ENCODE measurements around the gene PPP1R15A. TPM values are rescaled to one million over a fixed set of nuclear protein-coding genes. Genes with fewer than 3 reads are reported as not detected.

The PPP1R15A gene
- total RNA-seq = 100 to 1,000 TPM in 1 of 7 donors, 10 to 100 TPM in 6; 22.8 to 156 (median 40.1) TPM
- 10 to 100 TPM; 63.2 to 66.2 TPM for polyA plus RNA-seq
- long read RNA-seq, donor 1, transcript PPP1R15A-201 (3 exons, 2,378 nt) = major isoform, 300 of 372 reads
- long read RNA-seq, donor 1, partial matches to known transcripts = 48 of 372 reads
- long read RNA-seq, donor 1, other reads (novel, unspliced or antisense) = 23 of 372 reads
- long read RNA-seq, donor 2, transcript PPP1R15A-202 (1 exons, 1,725 nt) = major isoform, 6 of 35 reads
- long read RNA-seq, donor 2, partial matches to known transcripts = 26 of 35 reads
- long read RNA-seq, donor 2, other reads (novel, unspliced or antisense) = 0 of 35 reads
- long read RNA-seq, donor 3, transcript PPP1R15A-201 (3 exons, 2,378 nt) = major isoform, 209 of 231 reads
- long read RNA-seq, donor 3, partial matches to known transcripts = 15 of 231 reads
- long read RNA-seq, donor 3, other reads (novel, unspliced or antisense) = 5 of 231 reads

DNA sequence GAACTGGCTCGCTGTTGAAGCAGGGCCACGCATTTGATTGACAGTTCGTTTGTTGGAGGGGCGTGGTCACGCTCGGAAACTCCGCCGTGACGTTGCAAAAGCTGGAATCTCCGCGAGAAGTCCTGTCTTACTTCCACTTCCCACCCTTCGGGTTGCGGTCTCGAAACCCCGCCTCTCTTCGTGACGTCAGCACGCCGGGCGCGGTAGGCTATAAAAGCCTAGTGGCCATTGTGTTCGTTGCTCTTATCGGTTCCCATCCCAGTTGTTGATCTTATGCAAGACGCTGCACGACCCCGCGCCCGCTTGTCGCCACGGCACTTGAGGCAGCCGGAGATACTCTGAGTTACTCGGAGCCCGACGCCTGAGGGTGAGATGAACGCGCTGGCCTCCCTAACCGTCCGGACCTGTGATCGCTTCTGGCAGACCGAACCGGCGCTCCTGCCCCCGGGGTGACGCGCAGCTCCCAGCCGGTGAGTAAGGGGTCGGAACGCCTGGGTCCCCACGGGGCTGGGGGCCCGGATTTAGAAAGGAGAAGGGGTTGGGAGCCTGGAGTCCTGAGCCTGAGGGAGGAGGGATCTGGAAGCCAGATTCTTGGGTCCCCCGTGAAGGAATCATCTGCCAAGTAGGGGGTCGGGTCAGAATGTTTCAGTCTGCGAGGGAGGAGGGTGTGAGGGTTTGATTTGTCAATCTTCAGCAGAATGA lies at the start of gene PPP1R15A:
PPP1R15A (plus strand) TSS at position 240 of the 702 bp plus-strand sequence. CDS start 813 bp downstream, outside the sequence.
- H3K27ac ChIP-seq = peak within 1 kb of the TSS; percentile 99
- TF ChIP-seq EP300 (IDR thresholded peaks at IDR 0.05) (peak; percentile 75), POLR2A (IDR thresholded peaks at IDR 0.05) (peak; percentile 100)
- TF ChIP-seq, protein P1, sequence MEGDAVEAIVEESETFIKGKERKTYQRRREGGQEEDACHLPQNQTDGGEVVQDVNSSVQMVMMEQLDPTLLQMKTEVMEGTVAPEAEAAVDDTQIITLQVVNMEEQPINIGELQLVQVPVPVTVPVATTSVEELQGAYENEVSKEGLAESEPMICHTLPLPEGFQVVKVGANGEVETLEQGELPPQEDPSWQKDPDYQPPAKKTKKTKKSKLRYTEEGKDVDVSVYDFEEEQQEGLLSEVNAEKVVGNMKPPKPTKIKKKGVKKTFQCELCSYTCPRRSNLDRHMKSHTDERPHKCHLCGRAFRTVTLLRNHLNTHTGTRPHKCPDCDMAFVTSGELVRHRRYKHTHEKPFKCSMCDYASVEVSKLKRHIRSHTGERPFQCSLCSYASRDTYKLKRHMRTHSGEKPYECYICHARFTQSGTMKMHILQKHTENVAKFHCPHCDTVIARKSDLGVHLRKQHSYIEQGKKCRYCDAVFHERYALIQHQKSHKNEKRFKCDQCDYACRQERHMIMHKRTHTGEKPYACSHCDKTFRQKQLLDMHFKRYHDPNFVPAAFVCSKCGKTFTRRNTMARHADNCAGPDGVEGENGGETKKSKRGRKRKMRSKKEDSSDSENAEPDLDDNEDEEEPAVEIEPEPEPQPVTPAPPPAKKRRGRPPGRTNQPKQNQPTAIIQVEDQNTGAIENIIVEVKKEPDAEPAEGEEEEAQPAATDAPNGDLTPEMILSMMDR (IDR thresholded peaks at IDR 0.05) = peak in 2 of 3 donors; percentile 67 to 90
- peak; percentile 98 to 100 (median 99) for DNase-seq
- no peaks in the 10 kb centered on the region for H3K36me3 ChIP-seq
- peak within 1 kb of the TSS; percentile 97 for H3K4me3 ChIP-seq
- H3K9me3 ChIP-seq = no peaks in the 10 kb centered on the region
- H3K27me3 ChIP-seq = no peaks in the 10 kb centered on the region
- 0 to 1% (median 0%) methylated on average over 53 of the region's 53 CpGs for WGBS, 3 donors
- peaks cover 17% of the 10 kb centered on the region for H3K4me1 ChIP-seq (ENCODE audit: insufficient read depth)
- intact Hi-C loops (cut with DNase I) = loop anchor here in 2 of 4 donors (2.0 to 10.0 kb wide), 2 partner anchors 28 to 92 kb away; partner anchors contain the start of genes FTL (in 1 of the 2) and NUCB1 (in 1 of the 2)

DNA sequence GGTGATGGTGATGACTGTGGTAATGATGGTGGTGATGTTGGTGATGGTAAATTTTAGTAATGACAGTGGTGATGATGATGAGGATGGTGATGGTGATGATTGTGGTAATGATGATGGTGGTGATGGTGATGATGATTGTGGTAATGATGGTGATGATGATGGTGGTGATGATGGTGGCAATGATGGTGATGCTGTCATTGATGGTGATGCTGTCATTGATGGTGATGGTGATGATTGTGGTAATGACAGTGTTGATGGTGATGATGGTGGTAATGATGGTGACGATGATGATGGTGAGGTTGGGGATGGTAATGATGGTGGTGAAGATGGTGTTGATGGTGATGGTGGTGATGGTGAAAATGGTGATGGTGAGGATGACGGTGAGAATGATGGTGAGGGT lies 49.7 kb upstream of the PPP1R15A start:
- Histone ChIP-seq H3K4me1 (ENCODE audit: insufficient read depth) (peaks cover 14% of the 10 kb centered on the region), H3K27ac (no peak overlapping the region), H3K9me3 (no peaks in the 10 kb centered on the region), H3K27me3 (no peaks in the 10 kb centered on the region), H3K36me3 (no peaks in the 10 kb centered on the region), H3K4me3 (no peak overlapping the region)
- no peak for TF ChIP-seq EP300 (IDR thresholded peaks at IDR 0.05)
- no peak for TF ChIP-seq POLR2A (IDR thresholded peaks at IDR 0.05)
- TF ChIP-seq, protein P1 (IDR thresholded peaks at IDR 0.05) = no peak
- WGBS, 3 donors = 99% methylated on average over 2 of the region's 2 CpGs
- intact Hi-C loops (cut with DNase I) = no loop called here
- DNase-seq = no peak

DNA sequence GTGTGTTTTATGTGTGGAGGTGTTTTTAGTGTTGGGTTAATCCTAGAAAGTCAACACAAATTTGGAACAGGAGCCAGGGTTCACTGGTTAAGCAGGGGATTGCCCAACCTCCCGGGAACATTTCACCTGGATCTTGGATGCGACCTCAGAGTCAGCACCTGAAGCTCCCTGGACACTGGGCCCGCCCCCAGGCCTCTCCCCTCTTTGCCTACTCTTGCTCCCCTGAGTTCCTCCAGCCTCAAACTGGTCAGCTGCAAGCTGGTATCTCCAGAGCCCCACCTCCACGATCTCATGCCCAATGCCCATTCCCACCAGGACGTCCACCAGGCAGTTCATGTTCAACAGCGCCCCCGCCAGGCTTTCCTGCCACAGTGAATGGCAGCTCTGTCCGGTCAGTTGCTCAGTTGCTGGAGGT lies 45.6 kb upstream of the PPP1R15A start:
- no peaks in the 10 kb centered on the region for H3K27me3 ChIP-seq

DNA sequence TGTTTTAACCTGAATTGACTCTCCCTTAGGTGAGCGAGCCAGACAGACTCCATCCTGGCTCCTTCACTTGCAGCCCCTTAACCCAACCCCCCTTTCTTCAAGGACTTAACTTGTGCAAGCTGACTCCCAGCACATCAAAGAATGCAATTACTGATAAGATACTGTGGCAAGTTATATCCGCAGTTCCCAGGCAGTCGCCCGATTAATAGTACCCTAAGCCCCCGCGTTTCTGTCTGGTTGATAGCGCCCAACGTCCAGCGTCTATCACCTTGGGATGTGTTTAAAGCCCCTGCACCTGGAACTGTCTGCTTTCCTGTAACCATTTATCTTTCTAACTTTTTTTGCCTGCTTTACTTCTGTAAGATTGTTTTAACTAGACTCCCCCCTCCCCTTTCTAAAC lies 42.1 kb upstream of the PPP1R15A start:
- no peak overlapping the region for H3K27ac ChIP-seq
- intact Hi-C loops (cut with DNase I) = no loop called here
- H3K9me3 ChIP-seq = no peaks in the 10 kb centered on the region
- no peaks in the 10 kb centered on the region for H3K36me3 ChIP-seq
- H3K4me1 ChIP-seq (ENCODE audit: insufficient read depth) = no peaks in the 10 kb centered on the region
- 42 to 54% (median 49%) methylated on average over 9 of the region's 9 CpGs for WGBS, 3 donors
- H3K4me3 ChIP-seq = no peak overlapping the region
- DNase-seq = no peak
- H3K27me3 ChIP-seq = no peaks in the 10 kb centered on the region
- no peak for TF ChIP-seq EP300 (IDR thresholded peaks at IDR 0.05)
- TF ChIP-seq POLR2A (IDR thresholded peaks at IDR 0.05) = no peak
- TF ChIP-seq, protein P1 (IDR thresholded peaks at IDR 0.05) = no peak

More for the DNA sequence above, 45.6 kb upstream of the PPP1R15A start:
- Histone ChIP-seq H3K9me3 (no peaks in the 10 kb centered on the region), H3K4me3 (no peak overlapping the region), H3K36me3 (no peaks in the 10 kb centered on the region), H3K27ac (no peak overlapping the region), H3K4me1 (ENCODE audit: insufficient read depth) (peaks cover 2% of the 10 kb centered on the region)
- intact Hi-C loops (cut with DNase I) = no loop called here
- DNase-seq = peak in 1 of 5 donors; percentile 48
- TF ChIP-seq, protein P1 (IDR thresholded peaks at IDR 0.05) = no peak
- TF ChIP-seq POLR2A (IDR thresholded peaks at IDR 0.05) = no peak
- no peak for TF ChIP-seq EP300 (IDR thresholded peaks at IDR 0.05)
- 82 to 86% (median 84%) methylated on average over 8 of the region's 8 CpGs for WGBS, 3 donors
